IgD-negative memory B cell (primary cell): ENCODE data around the gene APBA2. TPM values are rescaled to one million over a fixed set of nuclear protein-coding genes. Genes with fewer than 3 reads are reported as not detected.
"Not testable (repeated sequence)": the region's sequence is repeated elsewhere in the genome, so short reads cannot be mapped to it uniquely, and the experiment has no call there.

Source experiments
- H3K27ac Mint-ChIP-seq, 3 donors: one replicate each; pipeline ENCODE4 v1.8.0; 2020 to 2022; ENCODE audit warnings: mild to moderate bottlenecking in 3 of 3, mixed read lengths in 3 of 3, moderate library complexity in 1 of 3
- H3K27me3 Mint-ChIP-seq: one replicate; pipeline ENCODE4 v1.8.0; 2021; ENCODE audit warnings: mixed read lengths
- H3K36me3 Mint-ChIP-seq: one replicate; pipeline ENCODE4 v1.8.0; 2020; ENCODE audit warnings: mild to moderate bottlenecking, mixed read lengths
- H3K4me1 Mint-ChIP-seq, 3 donors: one replicate each; pipeline ENCODE4 v1.8.0; 2020 to 2022; ENCODE audit warnings: mixed read lengths in 3 of 3, mild to moderate bottlenecking in 1 of 3
- H3K4me3 Mint-ChIP-seq, 4 donors: one replicate each; pipeline ENCODE4 v1.8.0; 2020 to 2022; ENCODE audit warnings: mild to moderate bottlenecking in 4 of 4, mixed read lengths in 4 of 4, moderate library complexity in 3 of 4
- H3K9me3 Mint-ChIP-seq, 3 donors: one replicate each; pipeline ENCODE4 v1.8.0; 2020 to 2021; ENCODE audit warnings: mixed read lengths in 3 of 3, mild to moderate bottlenecking in 1 of 3
- polyA plus RNA-seq: library from polyadenylated mRNA; unstranded; fragments of 300-500 nt; fragmentation: Illumina TruSeq; gene quantifications from one replicate; pipeline ENCODE4 v1.2.3, GENCODE V29; 2021

Gene APBA2
- polyA plus RNA-seq, 1 donor from 2014 or later = 3.5 TPM

GRCh38 chr15:29029651-29030195 lies 143.9 kb downstream of the APBA2 start:
- peak overlapping the region in 1 of 3 donors; percentile 28 for H3K27ac Mint-ChIP-seq

GRCh38 chr15:29031502-29032228 lies 145.9 kb downstream of the APBA2 start:
- Mint-ChIP-seq H3K4me1 (no peaks in the 10 kb centered on the region), H3K36me3 (no peaks in the 10 kb centered on the region), H3K9me3 (peaks cover 2 to 7% (median 5%) of the 10 kb centered on the region in 3 donors), H3K27me3 (no peaks in the 10 kb centered on the region), H3K27ac (no peak overlapping the region), H3K4me3 (no peak overlapping the region)

More at GRCh38 chr15:29029651-29030195, 143.9 kb downstream of the APBA2 start:
- Mint-ChIP-seq H3K4me3 (no peak overlapping the region), H3K36me3 (no peaks in the 10 kb centered on the region), H3K9me3 (peaks cover 2 to 7% (median 5%) of the 10 kb centered on the region in 3 donors), H3K4me1 (no peaks in the 10 kb centered on the region), H3K27me3 (no peaks in the 10 kb centered on the region)

- Mint-ChIP-seq H3K27me3 (no peaks in the 10 kb centered on the region), H3K27ac (no peak overlapping the region), H3K4me3 (peak overlapping the region in 1 of 4 donors; percentile 17), H3K36me3 (no peaks in the 10 kb centered on the region), H3K9me3 (peaks cover 2 to 7% (median 5%) of the 10 kb centered on the region in 3 donors), H3K4me1 (no peaks in the 10 kb centered on the region)
Measured at GRCh38 chr15:29032229-29032625, 146.5 kb downstream of the APBA2 start.

- Mint-ChIP-seq H3K9me3 (peaks cover 2 to 7% (median 5%) of the 10 kb centered on the region in 3 donors), H3K27ac (no peak overlapping the region), H3K4me3 (peak overlapping the region in 1 of 4 donors; percentile 17), H3K36me3 (no peaks in the 10 kb centered on the region), H3K4me1 (no peaks in the 10 kb centered on the region), H3K27me3 (no peaks in the 10 kb centered on the region)
Measured at GRCh38 chr15:29032751-29033150, 147.0 kb downstream of the APBA2 start.

- Mint-ChIP-seq H3K27me3 (no peaks in the 10 kb centered on the region), H3K4me1 (no peaks in the 10 kb centered on the region), H3K4me3 (no peak overlapping the region), H3K9me3 (peaks cover 0 to 7% (median 5%) of the 10 kb centered on the region in 3 donors), H3K36me3 (no peaks in the 10 kb centered on the region), H3K27ac (no peak overlapping the region)
Measured at GRCh38 chr15:29034151-29034550, 148.4 kb downstream of the APBA2 start.

- Mint-ChIP-seq H3K36me3 (no peaks in the 10 kb centered on the region), H3K27me3 (no peaks in the 10 kb centered on the region), H3K4me3 (no peak overlapping the region), H3K4me1 (no peaks in the 10 kb centered on the region), H3K9me3 (peaks cover 0 to 7% (median 5%) of the 10 kb centered on the region in 3 donors), H3K27ac (no peak overlapping the region)
Measured at GRCh38 chr15:29034593-29035335, 149.0 kb downstream of the APBA2 start.

GRCh38 chr15:29035336-29036285 lies 149.8 kb downstream of the APBA2 start:
- no peak overlapping the region for H3K27ac Mint-ChIP-seq
- peak overlapping the region in 1 of 4 donors; percentile 5 for H3K4me3 Mint-ChIP-seq

GRCh38 chr15:29037997-29038705 lies 152.4 kb downstream of the APBA2 start:
- no peaks in the 10 kb centered on the region for H3K4me1 Mint-ChIP-seq

More at GRCh38 chr15:29035336-29036285, 149.8 kb downstream of the APBA2 start:
- Mint-ChIP-seq H3K36me3 (no peaks in the 10 kb centered on the region), H3K27me3 (no peaks in the 10 kb centered on the region), H3K4me1 (no peaks in the 10 kb centered on the region), H3K9me3 (peaks cover 0 to 7% (median 5%) of the 10 kb centered on the region in 3 donors)

GRCh38 chr15:29039466-29040369 lies 153.9 kb downstream of the APBA2 start:
- Mint-ChIP-seq H3K27me3 (no peaks in the 10 kb centered on the region), H3K4me3 (no peak overlapping the region), H3K4me1 (no peaks in the 10 kb centered on the region), H3K9me3 (no peaks in the 10 kb centered on the region), H3K27ac (no peak overlapping the region), H3K36me3 (no peaks in the 10 kb centered on the region)

More at GRCh38 chr15:29037997-29038705, 152.4 kb downstream of the APBA2 start:
- no peak overlapping the region for H3K4me3 Mint-ChIP-seq
- peaks cover 0 to 3% (median 0%) of the 10 kb centered on the region in 3 donors for H3K9me3 Mint-ChIP-seq
- H3K27ac Mint-ChIP-seq = no peak overlapping the region
- no peaks in the 10 kb centered on the region for H3K27me3 Mint-ChIP-seq
- H3K36me3 Mint-ChIP-seq = no peaks in the 10 kb centered on the region

GRCh38 chr15:29040370-29040751 lies 154.6 kb downstream of the APBA2 start:
- no peak overlapping the region for H3K4me3 Mint-ChIP-seq
- H3K27me3 Mint-ChIP-seq = no peaks in the 10 kb centered on the region
- H3K36me3 Mint-ChIP-seq = no peaks in the 10 kb centered on the region
- H3K27ac Mint-ChIP-seq = no peak overlapping the region
- no peaks in the 10 kb centered on the region for H3K9me3 Mint-ChIP-seq
- no peaks in the 10 kb centered on the region for H3K4me1 Mint-ChIP-seq

- no peaks in the 10 kb centered on the region for H3K4me1 Mint-ChIP-seq
- H3K27ac Mint-ChIP-seq = no peak overlapping the region
- no peaks in the 10 kb centered on the region for H3K36me3 Mint-ChIP-seq
- H3K9me3 Mint-ChIP-seq = no peaks in the 10 kb centered on the region
- H3K4me3 Mint-ChIP-seq = no peak overlapping the region
- H3K27me3 Mint-ChIP-seq = no peaks in the 10 kb centered on the region
Measured at GRCh38 chr15:29043736-29044502, 158.1 kb downstream of the APBA2 start.

GRCh38 chr15:29044503-29044901 lies 158.7 kb downstream of the APBA2 start:
- no peaks in the 10 kb centered on the region for H3K9me3 Mint-ChIP-seq

GRCh38 chr15:29045161-29045560 lies 159.4 kb downstream of the APBA2 start:
- H3K27ac Mint-ChIP-seq, H3K4me1 Mint-ChIP-seq, H3K27me3 Mint-ChIP-seq, H3K4me3 Mint-ChIP-seq, H3K9me3 Mint-ChIP-seq, H3K36me3 Mint-ChIP-seq: not testable (repeated sequence)

More at GRCh38 chr15:29044503-29044901, 158.7 kb downstream of the APBA2 start:
- H3K4me3 Mint-ChIP-seq = no peak overlapping the region
- no peaks in the 10 kb centered on the region for H3K36me3 Mint-ChIP-seq
- H3K27me3 Mint-ChIP-seq = no peaks in the 10 kb centered on the region
- H3K4me1 Mint-ChIP-seq = no peaks in the 10 kb centered on the region
- H3K27ac Mint-ChIP-seq = no peak overlapping the region
